WTC11 (cell line): ENCODE data around the gene GFOD1.

ENCODE experiments used
- SMAD4 ChIP-seq: sonication (generic); formaldehyde crosslinking; IDR thresholded peaks from 2 replicates; pipeline ENCODE4 v1.8.0; 2022; ENCODE audit warnings: mild to moderate bottlenecking, missing genetic modification reagents
- TF ChIP-seq, protein P1 (sequence below): sonication (generic); formaldehyde crosslinking; IDR thresholded peaks from 2 replicates; pipeline ENCODE4 v1.8.1; 2023; ENCODE audit warnings: mild to moderate bottlenecking, missing genetic modification reagents
- TF ChIP-seq, protein P2 (sequence below): sonication (generic); formaldehyde crosslinking; IDR thresholded peaks from 2 replicates; pipeline ENCODE4 v1.8.1; 2023; ENCODE audit warnings: mild to moderate bottlenecking, moderate library complexity, missing genetic modification reagents
- TF ChIP-seq, protein P3 (sequence below): fragments of 200-600 bp; IDR thresholded peaks from 2 replicates; pipeline ENCODE4 v1.8.0; 2022; ENCODE audit warnings: antibody characterized with exemption

DNA sequence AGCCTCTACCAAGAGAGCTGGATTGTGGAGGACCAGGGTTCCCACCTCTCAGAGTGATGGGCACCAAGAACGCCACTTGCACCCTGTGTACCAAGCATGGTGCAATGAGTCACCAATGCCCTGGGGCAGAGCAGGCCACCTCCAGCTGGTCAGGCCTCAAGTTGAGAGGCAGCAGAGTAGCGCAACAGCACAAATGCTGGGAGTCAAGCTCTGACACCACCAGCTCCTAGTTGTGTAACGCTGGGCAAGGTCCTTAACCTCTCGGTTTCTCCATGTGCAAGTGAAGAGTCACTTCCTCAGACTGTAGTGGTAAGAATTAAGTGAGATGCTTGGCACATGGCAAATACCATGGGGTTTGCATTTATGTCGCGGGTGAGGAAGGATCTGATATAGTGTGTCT, 25.6 kb downstream of the GFOD1 start:
- TF ChIP-seq, protein P1, sequence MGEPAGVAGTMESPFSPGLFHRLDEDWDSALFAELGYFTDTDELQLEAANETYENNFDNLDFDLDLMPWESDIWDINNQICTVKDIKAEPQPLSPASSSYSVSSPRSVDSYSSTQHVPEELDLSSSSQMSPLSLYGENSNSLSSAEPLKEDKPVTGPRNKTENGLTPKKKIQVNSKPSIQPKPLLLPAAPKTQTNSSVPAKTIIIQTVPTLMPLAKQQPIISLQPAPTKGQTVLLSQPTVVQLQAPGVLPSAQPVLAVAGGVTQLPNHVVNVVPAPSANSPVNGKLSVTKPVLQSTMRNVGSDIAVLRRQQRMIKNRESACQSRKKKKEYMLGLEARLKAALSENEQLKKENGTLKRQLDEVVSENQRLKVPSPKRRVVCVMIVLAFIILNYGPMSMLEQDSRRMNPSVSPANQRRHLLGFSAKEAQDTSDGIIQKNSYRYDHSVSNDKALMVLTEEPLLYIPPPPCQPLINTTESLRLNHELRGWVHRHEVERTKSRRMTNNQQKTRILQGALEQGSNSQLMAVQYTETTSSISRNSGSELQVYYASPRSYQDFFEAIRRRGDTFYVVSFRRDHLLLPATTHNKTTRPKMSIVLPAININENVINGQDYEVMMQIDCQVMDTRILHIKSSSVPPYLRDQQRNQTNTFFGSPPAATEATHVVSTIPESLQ (CRISPR knock-in tag) = no peak
- no peak for TF ChIP-seq SMAD4 (CRISPR knock-in tag)
- TF ChIP-seq, protein P2, sequence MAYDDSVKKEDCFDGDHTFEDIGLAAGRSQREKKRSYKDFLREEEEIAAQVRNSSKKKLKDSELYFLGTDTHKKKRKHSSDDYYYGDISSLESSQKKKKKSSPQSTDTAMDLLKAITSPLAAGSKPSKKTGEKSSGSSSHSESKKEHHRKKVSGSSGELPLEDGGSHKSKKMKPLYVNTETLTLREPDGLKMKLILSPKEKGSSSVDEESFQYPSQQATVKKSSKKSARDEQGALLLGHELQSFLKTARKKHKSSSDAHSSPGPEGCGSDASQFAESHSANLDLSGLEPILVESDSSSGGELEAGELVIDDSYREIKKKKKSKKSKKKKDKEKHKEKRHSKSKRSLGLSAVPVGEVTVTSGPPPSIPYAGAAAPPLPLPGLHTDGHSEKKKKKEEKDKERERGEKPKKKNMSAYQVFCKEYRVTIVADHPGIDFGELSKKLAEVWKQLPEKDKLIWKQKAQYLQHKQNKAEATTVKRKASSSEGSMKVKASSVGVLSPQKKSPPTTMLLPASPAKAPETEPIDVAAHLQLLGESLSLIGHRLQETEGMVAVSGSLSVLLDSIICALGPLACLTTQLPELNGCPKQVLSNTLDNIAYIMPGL = no peak
- TF ChIP-seq, protein P3, sequence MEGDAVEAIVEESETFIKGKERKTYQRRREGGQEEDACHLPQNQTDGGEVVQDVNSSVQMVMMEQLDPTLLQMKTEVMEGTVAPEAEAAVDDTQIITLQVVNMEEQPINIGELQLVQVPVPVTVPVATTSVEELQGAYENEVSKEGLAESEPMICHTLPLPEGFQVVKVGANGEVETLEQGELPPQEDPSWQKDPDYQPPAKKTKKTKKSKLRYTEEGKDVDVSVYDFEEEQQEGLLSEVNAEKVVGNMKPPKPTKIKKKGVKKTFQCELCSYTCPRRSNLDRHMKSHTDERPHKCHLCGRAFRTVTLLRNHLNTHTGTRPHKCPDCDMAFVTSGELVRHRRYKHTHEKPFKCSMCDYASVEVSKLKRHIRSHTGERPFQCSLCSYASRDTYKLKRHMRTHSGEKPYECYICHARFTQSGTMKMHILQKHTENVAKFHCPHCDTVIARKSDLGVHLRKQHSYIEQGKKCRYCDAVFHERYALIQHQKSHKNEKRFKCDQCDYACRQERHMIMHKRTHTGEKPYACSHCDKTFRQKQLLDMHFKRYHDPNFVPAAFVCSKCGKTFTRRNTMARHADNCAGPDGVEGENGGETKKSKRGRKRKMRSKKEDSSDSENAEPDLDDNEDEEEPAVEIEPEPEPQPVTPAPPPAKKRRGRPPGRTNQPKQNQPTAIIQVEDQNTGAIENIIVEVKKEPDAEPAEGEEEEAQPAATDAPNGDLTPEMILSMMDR = no peak
